Uterus (tissue), 2 donors: ENCODE measurements around the gene ADAR.

Experiments used
- CTCF ChIP-seq, 4 experiments: fragments of 200-600 bp in 2 of 4; fragments of 450-650 bp in 2 of 4; sonication (generic) in 2 of 4; IDR thresholded peaks; one replicate each; pipeline ENCODE4 v1.5.1; 2016 to 2019; ENCODE audit warnings: antibody characterized with exemption in 4 of 4, mild to moderate bottlenecking in 2 of 4, moderate library complexity in 1 of 4
- POLR2A ChIP-seq, 2 donors: fragments of 450-650 bp; IDR thresholded peaks; one replicate each; pipeline ENCODE4 v1.6.1; 2016; ENCODE audit warnings: antibody characterized with exemption in 2 of 2, mild to moderate bottlenecking in 1 of 2, moderate library complexity in 1 of 2

DNA sequence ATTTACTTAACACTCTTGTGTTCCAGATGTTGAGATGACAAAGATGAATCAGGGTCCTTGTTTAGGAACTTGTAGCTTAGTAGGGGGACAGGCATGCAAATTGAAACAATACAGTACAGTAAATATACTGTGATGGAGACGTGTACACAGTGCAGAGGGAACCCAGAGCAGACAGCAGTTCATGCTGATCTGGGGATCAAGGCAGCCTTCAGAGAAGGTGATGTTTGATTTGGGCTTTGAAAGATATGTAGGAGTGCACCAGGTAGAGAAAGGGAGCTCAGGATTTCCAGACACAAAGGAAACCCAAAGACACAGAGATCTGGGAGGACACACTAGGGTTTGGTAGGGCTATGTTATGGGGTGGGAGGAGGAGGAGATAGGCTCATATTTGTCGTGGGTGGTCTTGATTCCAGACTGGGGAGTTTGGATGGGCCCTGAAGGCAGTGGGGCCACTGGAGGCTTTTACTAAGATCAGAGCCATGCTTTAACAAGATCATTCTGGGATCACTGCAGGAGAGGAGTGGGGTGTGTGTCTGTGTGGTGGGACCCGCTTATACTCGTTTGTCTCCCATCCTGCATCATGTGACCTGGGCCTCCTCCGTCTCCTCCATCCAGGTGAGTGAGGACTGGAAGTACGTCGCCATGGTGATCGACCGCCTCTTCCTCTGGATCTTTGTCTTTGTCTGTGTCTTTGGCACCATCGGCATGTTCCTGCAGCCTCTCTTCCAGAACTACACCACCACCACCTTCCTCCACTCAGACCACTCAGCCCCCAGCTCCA, 32.6 kb downstream of the ADAR start:
- TF ChIP-seq CTCF (IDR thresholded peaks at IDR 0.05) (no peak), POLR2A (IDR thresholded peaks at IDR 0.05) (no peak)
